Kidney (tissue), 14 donors: ENCODE data around the gene ETS1. TPM values are rescaled to one million over a fixed set of nuclear protein-coding genes. Genes with fewer than 3 reads are reported as not detected.

Source experiments
- DNase-seq, 5 donors: peaks; one replicate each; pipeline ENCODE4 v3.0.0-alpha.2; 2013 to 2020
- FAIRE-seq: peaks from 2 replicates; lab custom pipeline; 2012; peaks lifted over from hg19 to GRCh38; lab: Jason Lieb, UNC
- H3K27ac ChIP-seq, 2 donors: one replicate each; pipeline ENCODE4 v1.7.0; 2013; ENCODE audit warnings: low read depth in 2 of 2, low read length in 2 of 2, inconsistent platforms in 1 of 2
- H3K27me3 ChIP-seq: one replicate; pipeline ENCODE4 v1.7.1; 2013; ENCODE audit warnings: low read length, inconsistent platforms; ENCODE audit not compliant: control insufficient read depth, insufficient read depth
- H3K36me3 ChIP-seq, 3 donors: one replicate each; pipeline versions ENCODE4 v1.7.0 to v1.7.1; 2013; ENCODE audit warnings: low read length in 3 of 3, control low read depth in 1 of 3, inconsistent platforms in 1 of 3; ENCODE audit not compliant: insufficient read depth in 3 of 3, control insufficient read depth in 2 of 3
- H3K4me1 ChIP-seq, 3 donors: one replicate each; pipeline versions ENCODE4 v1.7.0 to v1.7.1; 2013; ENCODE audit warnings: low read length in 3 of 3, inconsistent platforms in 1 of 3, low read depth in 1 of 3; ENCODE audit not compliant: control insufficient read depth in 2 of 3, insufficient read depth in 2 of 3
- H3K4me3 ChIP-seq, 3 donors: one replicate each; pipeline versions ENCODE4 v1.7.0 to v1.8.1; 2013; ENCODE audit warnings: low read length in 3 of 3, control low read depth in 1 of 3, inconsistent platforms in 1 of 3
- H3K9ac ChIP-seq, 3 donors: one replicate each; pipeline versions ENCODE4 v1.7.0 to v1.7.1; 2013; ENCODE audit warnings: low read length in 3 of 3, control low read depth in 1 of 3, inconsistent platforms in 1 of 3
- H3K9me3 ChIP-seq, 3 donors: one replicate each; pipeline versions ENCODE4 v1.7.0 to v1.7.1; 2013; ENCODE audit warnings: low read length in 3 of 3, control low read depth in 1 of 3, inconsistent platforms in 1 of 3; ENCODE audit not compliant: control insufficient read depth in 2 of 3, insufficient read depth in 1 of 3
- intact Hi-C: fragments of 100-400 bp; cut with DNase I; formaldehyde crosslinking; loops from one replicate; pipeline ENCODE4 v1.11.1; 2022
- polyA plus RNA-seq: library from polyadenylated mRNA; stranded (reverse); fragments of 350-450 nt; fragmentation: Illumina TruSeq; extraction: RNeasy Lipid Tissue Mini Kit (QIAGEN cat#74804); gene quantifications from one replicate; pipeline ENCODE4 v1.2.3, GENCODE V29; 2014; ENCODE audit warnings: low read depth, low replicate concordance; ENCODE audit not compliant: insufficient read depth
- total RNA-seq: library from RNA; stranded (reverse); fragmentation: NEBNext Ultra II Directional; extraction: Animal tissue kit (Norgen Biotek cat#: 25700); gene quantifications from one replicate; pipeline ENCODE4 v1.2.1, GENCODE V29; 2021
- TF ChIP-seq, protein P1 (sequence below): IDR thresholded peaks from 3 replicates; pipeline ENCODE4 v1.5.1; 2012; ENCODE audit warnings: mild to moderate bottlenecking, moderate library complexity, borderline replicate concordance; ENCODE audit not compliant: insufficient read depth; ENCODE audit errors: extremely low read depth
- donor health status: control.
- donor health status: control.
- donor health status: control.
- donor health status: control.
- donor health status: control.
- donor health status: DM: yes; HTN: yes; CAD: no.
- donor health status: Normal renal cell carcinoma (clear cell type).

ETS1 gene
- total and polyA plus RNA-seq, 2 donors from 2014 or later: 23.5 to 124 TPM

DNA sequence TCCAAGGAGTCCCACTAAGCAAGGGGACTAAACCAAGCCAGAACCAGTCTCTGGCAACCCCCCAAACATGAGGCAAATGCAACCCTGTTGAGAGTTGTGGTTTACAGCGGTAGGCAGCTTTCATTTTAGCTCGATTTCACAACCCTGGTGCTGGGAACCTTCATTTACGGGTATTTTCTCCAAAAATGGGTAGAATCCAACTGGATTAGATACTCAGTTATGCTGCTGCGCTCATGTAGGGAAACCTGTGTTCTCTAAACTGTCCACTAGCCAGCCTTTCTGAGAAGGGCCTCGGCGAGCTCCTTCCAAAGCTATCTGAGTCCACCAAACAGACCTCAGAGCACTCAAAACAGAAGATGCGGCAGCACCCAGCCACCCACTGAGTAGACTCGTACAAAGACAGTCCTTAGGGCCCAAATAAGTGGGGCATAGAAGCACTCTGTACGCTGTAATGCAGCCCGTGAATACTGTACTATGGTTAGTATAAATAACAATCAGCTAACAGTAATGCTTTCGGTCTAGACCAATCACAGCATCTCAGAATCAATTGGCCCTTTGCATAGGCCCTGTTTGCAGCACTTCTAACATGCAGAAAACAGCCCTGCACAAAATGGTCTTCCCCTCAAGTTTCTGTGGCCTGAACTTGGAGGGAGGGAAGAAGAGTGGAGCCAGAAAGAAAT, 104.7 kb downstream of the ETS1 start:
- DNase-seq (peak in 1 of 5 donors; percentile 61), FAIRE-seq (no peak)
- intact Hi-C loops: no loop called here
- peaks cover 0 to 32% (median 21%) of the 10 kb centered on the region in 3 donors for H3K4me1 ChIP-seq
- H3K9me3 ChIP-seq: no peaks in the 10 kb centered on the region
- peaks cover 0 to 39% (median 2%) of the 10 kb centered on the region in 3 donors for H3K36me3 ChIP-seq
- no peak overlapping the region for H3K4me3 ChIP-seq
- H3K9ac ChIP-seq: no peak overlapping the region
- no peaks in the 10 kb centered on the region for H3K27me3 ChIP-seq
- TF ChIP-seq, protein P1, sequence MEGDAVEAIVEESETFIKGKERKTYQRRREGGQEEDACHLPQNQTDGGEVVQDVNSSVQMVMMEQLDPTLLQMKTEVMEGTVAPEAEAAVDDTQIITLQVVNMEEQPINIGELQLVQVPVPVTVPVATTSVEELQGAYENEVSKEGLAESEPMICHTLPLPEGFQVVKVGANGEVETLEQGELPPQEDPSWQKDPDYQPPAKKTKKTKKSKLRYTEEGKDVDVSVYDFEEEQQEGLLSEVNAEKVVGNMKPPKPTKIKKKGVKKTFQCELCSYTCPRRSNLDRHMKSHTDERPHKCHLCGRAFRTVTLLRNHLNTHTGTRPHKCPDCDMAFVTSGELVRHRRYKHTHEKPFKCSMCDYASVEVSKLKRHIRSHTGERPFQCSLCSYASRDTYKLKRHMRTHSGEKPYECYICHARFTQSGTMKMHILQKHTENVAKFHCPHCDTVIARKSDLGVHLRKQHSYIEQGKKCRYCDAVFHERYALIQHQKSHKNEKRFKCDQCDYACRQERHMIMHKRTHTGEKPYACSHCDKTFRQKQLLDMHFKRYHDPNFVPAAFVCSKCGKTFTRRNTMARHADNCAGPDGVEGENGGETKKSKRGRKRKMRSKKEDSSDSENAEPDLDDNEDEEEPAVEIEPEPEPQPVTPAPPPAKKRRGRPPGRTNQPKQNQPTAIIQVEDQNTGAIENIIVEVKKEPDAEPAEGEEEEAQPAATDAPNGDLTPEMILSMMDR: no peak
- H3K27ac ChIP-seq: peak overlapping the region in 1 of 2 donors; percentile 29

DNA sequence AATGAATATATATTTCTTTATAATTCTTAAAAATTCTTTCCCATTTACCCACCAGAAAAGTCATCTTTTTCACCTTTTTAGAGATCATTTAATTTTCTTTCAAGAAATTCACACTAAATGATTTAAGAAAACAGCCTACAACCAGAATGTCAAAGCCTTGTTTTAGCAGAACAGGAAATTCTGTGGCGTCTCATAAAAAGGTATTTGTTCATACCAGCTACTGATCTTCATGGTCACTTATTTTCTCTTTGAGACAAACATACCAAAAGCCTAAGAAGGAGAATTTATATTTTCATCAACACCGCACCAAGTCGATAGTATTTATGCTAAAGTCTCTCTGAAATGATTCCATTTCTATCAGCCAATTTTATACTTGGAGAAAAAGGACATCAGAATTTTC, 105.3 kb downstream of the ETS1 start:
- DNase-seq (no peak), FAIRE-seq (no peak)
- TF ChIP-seq, protein P1: no peak
- intact Hi-C loops: no loop called here
- H3K9me3 ChIP-seq: no peaks in the 10 kb centered on the region
- H3K9ac ChIP-seq: no peak overlapping the region
- peaks cover 0 to 34% (median 22%) of the 10 kb centered on the region in 3 donors for H3K4me1 ChIP-seq
- H3K36me3 ChIP-seq: peaks cover 0 to 39% (median 2%) of the 10 kb centered on the region in 3 donors
- peak overlapping the region in 1 of 2 donors; percentile 29 for H3K27ac ChIP-seq
- no peaks in the 10 kb centered on the region for H3K27me3 ChIP-seq
- H3K4me3 ChIP-seq: no peak overlapping the region

DNA sequence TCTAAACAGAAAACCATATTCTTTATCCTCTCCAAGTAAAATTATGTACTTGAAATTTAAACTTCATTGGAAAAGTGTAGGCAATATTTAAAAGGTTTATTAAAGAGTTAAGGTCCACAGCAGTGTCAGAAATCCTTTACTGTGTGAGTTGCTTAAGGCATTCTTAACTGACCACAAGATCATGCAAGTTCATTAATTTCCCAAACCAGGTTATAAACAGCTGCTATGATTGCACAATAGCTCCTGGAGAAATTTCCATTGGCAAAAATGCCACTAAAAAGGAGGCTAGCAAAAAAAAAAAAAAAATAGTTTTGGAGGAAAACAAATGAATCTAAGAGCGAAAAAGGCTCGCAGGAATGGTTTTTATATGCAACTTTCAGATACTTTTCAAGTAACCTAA, 106.2 kb downstream of the ETS1 start:
- H3K4me1 ChIP-seq: peaks cover 0 to 34% (median 27%) of the 10 kb centered on the region in 3 donors
- H3K9me3 ChIP-seq: no peaks in the 10 kb centered on the region
- no peak overlapping the region for H3K4me3 ChIP-seq
- H3K27ac ChIP-seq: peak overlapping the region; percentile 51 to 64
- DNase-seq: no peak
- intact Hi-C loops: no loop called here
- no peak overlapping the region for H3K9ac ChIP-seq
- H3K36me3 ChIP-seq: peaks cover 0 to 41% (median 2%) of the 10 kb centered on the region in 3 donors
- TF ChIP-seq, protein P1: no peak
- peak; percentile 42 for FAIRE-seq
- no peaks in the 10 kb centered on the region for H3K27me3 ChIP-seq
